ENCODE data around the gene ZNF674.

DNA sequence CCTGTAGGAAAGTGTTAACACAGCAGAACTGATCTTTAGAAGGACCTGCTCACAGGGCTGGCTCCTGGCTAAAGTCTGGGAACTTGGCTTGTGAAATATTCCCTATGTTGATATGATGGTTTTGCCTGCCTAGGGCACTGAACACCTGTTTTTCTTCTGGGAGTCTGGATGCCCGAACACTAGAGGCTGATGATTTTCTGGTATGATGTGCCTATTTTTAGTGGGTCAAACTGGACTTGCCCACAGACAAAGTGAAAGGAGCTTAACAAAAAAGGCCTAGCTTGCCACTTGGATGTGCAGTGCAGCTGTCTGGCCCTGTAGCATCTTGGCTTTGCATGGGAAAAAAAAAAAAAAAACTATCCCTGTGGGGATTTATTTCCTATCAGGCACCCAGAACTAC, 39.1 kb downstream of the ZNF674 start:
- TF ChIP-seq, protein P1, sequence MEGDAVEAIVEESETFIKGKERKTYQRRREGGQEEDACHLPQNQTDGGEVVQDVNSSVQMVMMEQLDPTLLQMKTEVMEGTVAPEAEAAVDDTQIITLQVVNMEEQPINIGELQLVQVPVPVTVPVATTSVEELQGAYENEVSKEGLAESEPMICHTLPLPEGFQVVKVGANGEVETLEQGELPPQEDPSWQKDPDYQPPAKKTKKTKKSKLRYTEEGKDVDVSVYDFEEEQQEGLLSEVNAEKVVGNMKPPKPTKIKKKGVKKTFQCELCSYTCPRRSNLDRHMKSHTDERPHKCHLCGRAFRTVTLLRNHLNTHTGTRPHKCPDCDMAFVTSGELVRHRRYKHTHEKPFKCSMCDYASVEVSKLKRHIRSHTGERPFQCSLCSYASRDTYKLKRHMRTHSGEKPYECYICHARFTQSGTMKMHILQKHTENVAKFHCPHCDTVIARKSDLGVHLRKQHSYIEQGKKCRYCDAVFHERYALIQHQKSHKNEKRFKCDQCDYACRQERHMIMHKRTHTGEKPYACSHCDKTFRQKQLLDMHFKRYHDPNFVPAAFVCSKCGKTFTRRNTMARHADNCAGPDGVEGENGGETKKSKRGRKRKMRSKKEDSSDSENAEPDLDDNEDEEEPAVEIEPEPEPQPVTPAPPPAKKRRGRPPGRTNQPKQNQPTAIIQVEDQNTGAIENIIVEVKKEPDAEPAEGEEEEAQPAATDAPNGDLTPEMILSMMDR (conservative IDR thresholded peaks at IDR 0.05 in 1 of 2, IDR thresholded peaks at IDR 0.05 in 1 of 2; ENCODE audit: low read depth in 1 of 2, low read length in 2 of 2), result no peak
- TF ChIP-seq EZH2 (IDR thresholded peaks at IDR 0.05; ENCODE audit: low read length, missing control alignments), result no peak

All from fibroblast of lung (primary cell).